ENCODE results near the gene CLASRP.

Gene CLASRP

DNA sequence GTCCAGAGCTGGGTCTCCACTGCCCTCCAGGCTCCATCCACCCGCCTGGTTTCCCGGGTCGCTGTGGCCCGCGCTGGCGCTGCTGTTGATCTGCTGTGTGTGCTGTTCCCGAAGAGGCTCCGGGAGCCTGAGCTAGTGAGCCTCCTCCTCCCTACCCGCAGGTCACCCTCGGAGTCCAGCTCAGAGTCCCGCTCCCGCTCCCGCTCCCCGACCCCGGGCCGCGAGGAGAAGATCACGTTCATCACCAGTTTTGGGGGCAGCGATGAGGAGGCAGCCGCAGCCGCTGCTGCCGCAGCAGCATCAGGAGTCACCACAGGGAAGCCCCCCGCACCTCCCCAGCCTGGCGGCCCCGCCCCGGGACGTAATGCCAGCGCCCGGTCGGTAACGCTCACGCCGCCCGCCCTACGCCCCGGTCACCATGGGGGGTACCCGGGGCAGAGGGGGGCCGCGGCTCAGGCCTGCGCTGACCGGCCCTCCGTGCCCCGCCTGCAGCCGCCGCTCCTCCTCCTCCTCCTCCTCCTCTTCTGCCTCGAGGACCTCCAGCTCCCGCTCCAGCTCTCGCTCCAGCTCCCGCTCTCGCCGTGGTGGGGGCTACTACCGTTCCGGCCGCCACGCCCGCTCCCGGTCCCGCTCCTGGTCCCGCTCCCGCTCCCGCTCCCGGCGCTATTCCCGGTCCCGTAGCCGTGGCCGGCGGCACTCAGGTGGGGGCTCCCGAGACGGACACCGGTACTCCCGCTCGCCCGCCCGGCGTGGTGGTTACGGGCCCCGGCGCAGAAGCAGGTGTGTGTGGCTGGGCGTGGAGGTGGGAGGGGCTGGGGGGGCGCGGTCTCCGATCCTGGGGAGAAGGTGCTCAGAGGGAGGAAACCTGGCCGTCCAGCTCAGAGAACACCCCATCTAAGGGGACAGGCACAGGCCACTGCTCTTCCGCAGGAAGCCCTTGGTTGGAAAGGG is 25.3 kb downstream of the CLASRP start:
- no peak for DNase-seq

DNA sequence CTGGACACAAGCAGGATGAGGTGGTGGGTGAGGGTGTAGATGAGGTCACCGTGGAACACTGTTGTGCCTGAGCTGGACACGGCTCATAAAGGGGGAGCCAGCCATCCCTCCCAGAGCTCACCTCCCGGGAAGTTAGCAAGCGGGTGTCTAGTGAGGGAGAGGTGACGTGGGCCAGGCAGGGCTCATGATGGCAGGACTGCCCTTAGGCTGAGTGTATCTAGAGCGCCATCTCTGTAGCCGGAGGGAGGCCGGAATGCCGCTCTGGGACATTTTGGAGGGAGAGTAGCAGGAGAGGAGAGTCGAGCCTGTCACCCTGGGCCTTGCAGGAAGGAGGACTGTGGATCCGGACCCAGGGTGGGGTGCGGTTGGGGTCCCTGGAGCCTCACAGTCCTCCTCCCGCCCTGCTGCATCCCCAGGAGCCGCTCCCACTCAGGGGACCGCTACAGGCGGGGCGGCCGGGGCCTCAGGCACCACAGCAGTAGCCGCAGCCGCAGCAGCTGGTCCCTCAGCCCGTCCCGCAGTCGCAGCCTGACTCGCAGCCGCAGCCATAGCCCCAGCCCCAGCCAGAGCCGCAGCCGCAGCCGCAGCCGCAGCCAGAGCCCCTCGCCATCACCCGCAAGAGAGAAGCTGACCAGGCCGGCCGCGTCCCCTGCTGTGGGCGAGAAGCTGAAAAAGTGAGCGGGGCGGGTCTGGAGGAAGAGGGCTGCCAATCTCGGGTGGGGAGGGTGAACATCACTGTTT is 28.2 kb downstream of the CLASRP start:
- no peak for DNase-seq

DNA sequence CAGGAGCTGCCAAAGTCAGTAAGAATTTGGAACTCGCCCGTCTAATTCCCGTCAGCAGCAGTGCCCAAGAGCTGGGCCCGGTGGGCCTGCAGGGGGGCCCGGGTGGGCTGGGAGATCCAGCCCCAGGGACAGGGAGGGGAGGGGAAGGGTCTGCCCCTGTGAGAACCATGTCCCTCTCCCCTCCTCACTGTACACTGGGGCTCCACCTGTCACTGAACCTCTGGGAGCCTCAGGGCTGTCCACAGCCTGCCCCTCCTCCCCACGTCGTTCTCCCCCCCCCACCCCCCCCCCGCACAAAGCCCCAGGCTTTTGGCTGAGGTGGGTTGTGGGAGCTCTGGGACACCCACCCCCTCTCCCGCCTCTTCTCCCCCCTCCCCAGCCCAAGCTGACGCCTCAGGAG is 29.2 kb downstream of the CLASRP start:
- no peak for DNase-seq

DNA sequence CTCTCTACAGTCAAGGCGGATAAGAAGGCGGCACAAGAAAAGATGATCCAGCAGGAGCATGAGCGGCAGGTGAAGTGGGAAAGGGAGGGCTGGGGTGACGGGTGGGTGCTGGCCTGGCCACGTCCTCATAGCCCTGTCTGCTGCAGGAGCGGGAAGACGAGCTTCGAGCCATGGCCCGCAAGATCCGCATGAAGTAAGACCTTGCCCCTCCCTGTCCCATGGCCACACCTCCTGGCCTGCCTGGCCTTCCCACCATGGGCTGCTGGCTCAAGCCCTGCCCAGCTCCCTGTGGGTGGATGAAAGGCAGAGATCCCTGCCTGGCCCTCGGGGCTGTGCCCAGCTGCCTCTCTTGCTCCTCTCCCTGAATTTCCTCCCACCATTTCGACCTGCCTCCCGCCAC is 30.2 kb downstream of the CLASRP start:
- DNase-seq = no peak

GRCh38 chr19:45070214-45070613 is 31.4 kb downstream of the CLASRP start:
- no peak for DNase-seq

GRCh38 chr19:45070861-45071544 is 32.2 kb downstream of the CLASRP start:
- DNase-seq = no peak

- no peak for DNase-seq
Measured at GRCh38 chr19:45071545-45071938, 32.7 kb downstream of the CLASRP start.

DNA sequence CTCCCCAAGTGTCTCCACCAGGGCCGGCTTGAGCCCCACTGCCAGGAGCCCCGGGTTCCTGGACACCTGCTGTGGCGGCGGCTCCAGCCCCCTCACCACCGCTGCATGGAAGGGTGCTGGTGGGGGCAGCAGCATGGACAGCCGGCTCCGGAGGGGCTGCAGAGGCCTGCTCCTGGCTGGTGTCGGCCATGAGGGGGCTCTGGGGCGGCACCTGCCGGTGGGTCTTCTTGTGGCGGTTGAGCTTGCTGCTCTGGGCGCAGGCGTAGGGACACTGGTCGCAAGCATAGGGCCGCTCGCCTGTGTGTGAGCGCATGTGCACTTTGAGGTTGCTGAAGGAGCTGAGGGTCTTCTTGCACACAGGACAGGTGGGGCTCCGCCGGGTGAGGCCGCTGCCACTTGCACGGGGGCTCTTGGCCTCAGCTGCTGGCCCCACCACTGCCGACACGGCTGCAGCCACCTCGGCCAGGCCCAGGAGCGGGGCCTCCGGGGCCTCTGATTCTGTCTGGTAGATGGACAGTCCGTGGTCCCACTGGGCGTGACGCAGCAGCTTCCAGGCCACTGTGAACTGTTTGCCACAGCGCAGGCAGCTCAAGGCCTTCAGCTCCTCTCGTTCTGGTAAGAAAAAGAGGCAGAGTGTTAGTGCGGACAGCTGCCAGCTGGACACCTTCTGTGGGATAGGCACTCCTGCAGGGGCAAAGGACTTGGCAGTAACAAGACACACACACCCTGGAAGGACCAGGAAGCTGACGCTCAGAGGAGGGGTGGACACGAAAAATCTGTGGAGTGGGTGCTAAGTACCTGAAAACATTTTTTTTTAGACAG is 33.3 kb downstream of the CLASRP start:
- DNase-seq = no peak

DNA sequence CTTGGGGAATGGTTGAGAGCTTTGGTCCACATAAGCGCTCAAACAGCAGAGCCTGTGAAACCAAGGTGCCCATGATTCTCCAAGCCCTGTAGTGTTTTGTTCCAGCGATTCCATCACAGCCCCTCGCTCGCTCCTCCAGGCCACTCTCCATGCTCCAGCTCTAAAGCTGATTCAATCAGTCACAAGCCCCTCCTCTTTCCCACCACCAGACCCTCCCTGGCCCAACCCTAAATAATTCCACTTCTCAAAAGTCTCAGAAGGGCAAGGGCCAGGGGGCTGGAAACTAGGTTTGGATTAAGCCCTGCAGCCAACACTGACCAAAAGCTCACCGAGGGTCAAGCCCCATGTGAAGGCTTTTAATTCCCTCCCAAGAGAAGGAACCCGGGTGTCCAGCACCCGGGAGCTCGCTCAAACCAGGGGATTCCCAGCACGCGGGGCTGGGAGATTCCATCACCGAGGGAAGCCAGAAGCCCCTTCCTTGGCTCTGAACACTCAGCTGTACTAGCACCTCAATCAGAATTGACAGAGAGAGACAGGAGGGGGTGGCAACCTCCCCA is 36.0 kb downstream of the CLASRP start:
- DNase-seq = no peak

GRCh38 chr19:45075301-45076028 is 36.6 kb downstream of the CLASRP start:
- peak in 1 of 2 donors; percentile 27 for DNase-seq

DNA sequence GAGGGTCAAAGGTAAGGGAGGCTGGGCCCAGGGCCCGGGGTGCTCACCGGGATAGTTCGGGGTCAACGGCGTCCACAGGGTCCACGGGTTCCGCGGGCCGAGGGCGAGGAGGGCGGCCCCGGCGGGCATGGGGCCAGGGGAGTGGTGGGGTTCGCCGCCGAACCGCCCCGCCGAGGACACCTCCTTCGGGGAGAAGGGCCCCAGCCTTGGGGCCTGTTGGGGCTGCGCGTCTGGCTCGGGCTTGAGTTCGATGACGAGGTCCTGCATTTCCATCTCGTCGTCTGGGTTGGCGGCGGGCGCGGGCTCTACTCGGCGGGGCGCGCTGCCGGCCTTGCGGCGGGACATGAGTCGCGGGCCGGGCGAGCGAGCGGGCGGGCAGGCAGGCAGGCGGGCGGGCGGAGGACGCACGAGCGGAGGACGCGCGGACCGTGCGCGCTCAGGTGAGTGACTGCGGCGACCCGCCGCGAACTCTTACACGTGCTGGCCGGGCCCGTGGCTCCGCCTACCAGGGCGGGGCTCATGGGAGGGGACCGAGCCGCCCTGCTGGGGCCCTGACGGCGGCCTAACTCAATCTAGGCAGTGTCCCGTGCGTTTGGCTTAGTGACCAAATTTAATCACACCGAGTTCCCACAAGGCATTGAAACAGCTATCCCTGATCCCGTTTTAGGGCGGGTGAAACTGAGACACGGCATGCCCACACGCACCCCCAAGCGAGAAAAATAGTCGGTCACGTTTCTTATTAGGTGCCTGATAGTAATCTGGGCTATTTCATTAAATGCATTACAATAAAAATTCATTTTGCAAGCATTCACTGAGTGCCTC is 37.4 kb downstream of the CLASRP start, which contains the start of gene ZNF296:
TSS of gene ZNF296 (minus strand) at position 450 of the 822 bp plus-strand sequence. CDS start at position 345, 105 bp downstream.
- peak; percentile 76 for DNase-seq

- no peak for DNase-seq
Measured at GRCh38 chr19:45076851-45077730, 38.2 kb downstream of the CLASRP start.

DNA sequence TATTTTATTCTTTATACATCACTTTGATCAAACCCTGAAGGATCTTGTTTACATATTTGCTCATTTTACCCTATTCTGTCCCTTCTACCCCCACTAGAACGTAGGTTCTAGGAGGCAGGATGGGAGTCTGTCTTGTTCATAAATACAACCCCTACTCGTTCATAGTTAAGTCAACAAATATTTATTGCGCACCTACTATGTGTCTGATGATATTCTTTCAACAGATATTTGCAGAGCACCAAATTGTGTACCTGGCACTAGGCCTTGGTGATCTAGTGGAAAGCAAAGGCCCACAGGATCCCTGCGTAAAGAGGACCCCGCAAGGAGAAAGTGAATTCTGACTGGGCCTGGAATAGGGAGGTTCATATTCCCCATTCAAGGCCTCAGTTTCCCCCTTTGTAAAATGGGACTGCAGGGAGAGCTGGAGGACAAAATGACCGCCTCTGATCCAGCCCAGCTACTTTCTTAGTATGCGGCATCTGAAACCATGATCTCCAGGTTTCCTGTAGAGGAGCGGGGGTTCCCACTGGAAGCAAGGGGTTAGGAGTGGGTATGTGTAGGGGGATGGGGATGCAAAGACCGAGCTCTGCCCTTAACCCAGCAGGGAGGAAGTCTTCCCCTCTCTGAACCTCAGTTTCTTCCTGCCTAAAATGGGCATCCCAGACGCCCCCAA is 39.7 kb downstream of the CLASRP start:
- no peak for DNase-seq

GRCh38 chr19:45079063-45079910 is 40.4 kb downstream of the CLASRP start, which contains the start of gene GEMIN7:
Gene GEMIN7, plus strand, starts transcription at chr19:45079260. Its CDS starts 10,855 bp downstream, at chr19:45090115.
- peak; percentile 72 to 81 for DNase-seq

DNA sequence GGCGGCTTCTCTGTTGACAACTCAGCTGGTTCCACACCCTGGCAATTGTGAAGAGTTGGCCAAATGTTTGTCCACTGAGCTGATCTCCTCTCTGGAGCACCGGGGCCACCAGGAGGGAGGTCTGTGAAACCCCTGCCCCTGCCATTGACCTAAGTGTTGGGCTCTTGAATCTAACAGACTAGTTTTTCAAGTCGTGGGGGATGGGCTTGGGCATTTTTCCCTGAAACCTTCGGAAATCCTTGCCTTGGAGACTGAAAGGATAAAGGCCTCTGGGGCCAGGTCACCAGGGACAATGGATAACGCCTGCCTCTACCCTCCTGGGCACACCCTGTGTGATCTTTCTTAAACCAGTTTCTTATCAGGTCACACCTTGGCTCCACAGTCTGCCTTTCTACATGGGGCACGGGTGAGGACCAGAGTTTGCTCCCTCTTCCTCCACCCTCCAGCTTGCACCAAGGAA is 41.1 kb downstream of the CLASRP start:
- DNase-seq = no peak

DNA sequence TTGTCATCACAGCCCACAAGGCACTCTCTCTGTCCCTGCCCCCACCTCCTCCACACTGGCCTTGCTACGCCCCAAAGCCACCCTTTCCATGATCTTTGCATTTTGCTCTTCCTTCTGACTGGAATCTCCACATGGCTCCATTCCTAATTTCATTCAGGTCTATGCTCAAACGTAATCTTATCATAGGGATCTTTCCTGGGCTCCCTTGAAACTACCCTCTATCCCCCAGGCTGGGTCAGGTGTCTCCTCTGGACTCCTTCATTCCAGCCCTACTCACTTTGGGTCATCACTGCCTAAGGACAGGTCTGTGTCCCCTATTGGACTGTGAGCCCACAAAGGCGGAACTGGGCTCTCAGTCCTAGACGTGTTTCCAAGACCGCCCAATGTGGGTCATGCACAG is 43.3 kb downstream of the CLASRP start:
- DNase-seq = no peak

GRCh38 chr19:45086480-45086879 is 47.6 kb downstream of the CLASRP start:
- no peak for DNase-seq
